SU-DHL-6 (cell line): ENCODE results near the gene LDHA.

ENCODE experiments used
- H2AFZ ChIP-seq: fragments of 200-600 bp; sonication (generic); 2 replicates; pipeline ENCODE4 v1.6.1; 2014; ENCODE audit warnings: low read depth, mild to moderate bottlenecking, moderate library complexity, mixed read lengths, antibody characterized with exemption, low read length; ENCODE audit not compliant: severe bottlenecking
- H3F3A ChIP-seq: fragments of 200-600 bp; shearing (Covaris generic); 2 replicates; pipeline ENCODE4 v1.6.0; 2016; ENCODE audit warnings: antibody characterized with exemption, mild to moderate bottlenecking; ENCODE audit not compliant: insufficient read depth
- H3K27ac ChIP-seq: fragments of 200-600 bp; sonication (generic); 2 replicates; pipeline ENCODE4 v1.5.1; 2016; ENCODE audit warnings: low read depth, mild to moderate bottlenecking, low read length, moderate library complexity, mixed read lengths
- H3K27me3 ChIP-seq: fragments of 200-600 bp; sonication (generic), shearing (Covaris generic); 2 replicates; pipeline ENCODE4 v1.6.0; 2014; ENCODE audit warnings: mild to moderate bottlenecking, low read length
- H3K36me3 ChIP-seq: fragments of 200-600 bp; sonication (generic); 2 replicates; pipeline ENCODE4 v1.6.1; 2014; ENCODE audit warnings: mild to moderate bottlenecking, low read length, mixed read lengths
- H3K4me2 ChIP-seq: fragments of 300-600, 200-600 bp; shearing (Covaris generic), sonication (generic); 2 replicates; pipeline ENCODE4 v1.6.0; 2014; ENCODE audit warnings: low read length, low read depth, mild to moderate bottlenecking; ENCODE audit not compliant: poor library complexity, severe bottlenecking
- H3K4me3 ChIP-seq: fragments of 200-600 bp; sonication (generic); 2 replicates; pipeline ENCODE4 v1.5.1; 2014; ENCODE audit warnings: antibody characterized with exemption, low read length, mild to moderate bottlenecking, mixed read lengths; ENCODE audit not compliant: insufficient read depth, poor library complexity, severe bottlenecking
- H3K79me2 ChIP-seq: fragments of 200-600 bp; sonication (generic); 2 replicates; pipeline ENCODE4 v1.6.1; 2014; ENCODE audit warnings: mild to moderate bottlenecking, low read length, moderate library complexity; ENCODE audit not compliant: insufficient read depth
- H3K9ac ChIP-seq: fragments of 200-600 bp; sonication (generic); 2 replicates; pipeline ENCODE4 v1.7.0; 2014; ENCODE audit warnings: mild to moderate bottlenecking, low read length
- H3K9me2 ChIP-seq: fragments of 200-600 bp; sonication (generic); replicated peaks from 2 replicates; pipeline ENCODE4 v1.6.1; 2014; ENCODE audit warnings: low read length; ENCODE audit not compliant: insufficient read depth
- H3K9me3 ChIP-seq: fragments of 200-600 bp; sonication (generic); 2 replicates; pipeline ENCODE4 v1.6.1; 2014; ENCODE audit warnings: low read length, mixed read lengths; ENCODE audit not compliant: insufficient read depth
- H4K20me1 ChIP-seq: fragments of 200-600 bp; sonication (generic); 2 replicates; pipeline ENCODE4 v1.6.1; 2014; ENCODE audit warnings: low read depth, mild to moderate bottlenecking, antibody characterized with exemption, low read length, moderate library complexity, mixed read lengths
- CTCF ChIP-seq: fragments of 200-600 bp; sonication (generic); IDR thresholded peaks from one replicate; pipeline ENCODE4 v1.5.1; 2017; ENCODE audit warnings: antibody characterized with exemption, mild to moderate bottlenecking, low read length, moderate library complexity; ENCODE audit not compliant: insufficient read depth, poor library complexity, severe bottlenecking
- EZH2phosphoT487 ChIP-seq: fragments of 200-600 bp; sonication (generic), shearing (Covaris generic); conservative IDR thresholded peaks from 2 replicates; pipeline ENCODE4 v1.6.1; 2018; ENCODE audit warnings: mild to moderate bottlenecking, antibody characterized with exemption, low read length, moderate library complexity, mixed read lengths

Gene LDHA

GRCh38 chr11:18420067-18420466 lies 25.7 kb downstream of the LDHA start:
- H3K4me2 ChIP-seq, result no peak overlapping the region
- H3K36me3 ChIP-seq, result no peaks in the 10 kb centered on the region
- H2AFZ ChIP-seq, result no peak overlapping the region
- H4K20me1 ChIP-seq, result no peaks in the 10 kb centered on the region; the same call in 1 of the 2 replicates
- no peak overlapping the region for H3K27ac ChIP-seq
- H3K9me2 ChIP-seq, result no peaks in the 10 kb centered on the region
- TF ChIP-seq CTCF, result no peak
- TF ChIP-seq EZH2phosphoT487, result no peak
- no peak overlapping the region for H3K9ac ChIP-seq
- H3K79me2 ChIP-seq, result no peaks in the 10 kb centered on the region
- H3K27me3 ChIP-seq, result no peaks in the 10 kb centered on the region
- H3K9me3 ChIP-seq, result no peaks in the 10 kb centered on the region
- H3K4me3 ChIP-seq, result no peak overlapping the region
- H3F3A ChIP-seq, result no peaks in the 10 kb centered on the region

- Histone ChIP-seq H3K27ac (no peak overlapping the region), H3K9ac (no peak overlapping the region), H3K4me3 (no peak overlapping the region), H3K9me2 (no peaks in the 10 kb centered on the region), H4K20me1 (no peaks in the 10 kb centered on the region), H3K9me3 (no peaks in the 10 kb centered on the region), H3K27me3 (no peaks in the 10 kb centered on the region), H2AFZ (no peak overlapping the region), H3K4me2 (no peak overlapping the region), H3K36me3 (no peaks in the 10 kb centered on the region), H3K79me2 (no peaks in the 10 kb centered on the region), H3F3A (no peaks in the 10 kb centered on the region)
- TF ChIP-seq CTCF (no peak), EZH2phosphoT487 (no peak)
These were observed 32.9 kb downstream of the LDHA start for GRCh38 chr11:18427240-18427639.

GRCh38 chr11:18429332-18429731 lies 35.0 kb downstream of the LDHA start:
- no peak overlapping the region for H2AFZ ChIP-seq
- H3K4me3 ChIP-seq, result no peak overlapping the region

More at GRCh38 chr11:18429332-18429731, 35.0 kb downstream of the LDHA start:
- H4K20me1 ChIP-seq, result no peaks in the 10 kb centered on the region
- no peaks in the 10 kb centered on the region for H3K36me3 ChIP-seq
- H3K79me2 ChIP-seq, result no peaks in the 10 kb centered on the region
- TF ChIP-seq CTCF, result no peak
- no peak for TF ChIP-seq EZH2phosphoT487
- H3K9me2 ChIP-seq, result no peaks in the 10 kb centered on the region
- H3K9me3 ChIP-seq, result no peaks in the 10 kb centered on the region
- H3K4me2 ChIP-seq, result no peak overlapping the region
- no peaks in the 10 kb centered on the region for H3F3A ChIP-seq
- no peaks in the 10 kb centered on the region for H3K27me3 ChIP-seq
- H3K9ac ChIP-seq, result no peak overlapping the region
- no peak overlapping the region for H3K27ac ChIP-seq
